ENCODE measurements around the gene EBF3.

Gene EBF3

DNA sequence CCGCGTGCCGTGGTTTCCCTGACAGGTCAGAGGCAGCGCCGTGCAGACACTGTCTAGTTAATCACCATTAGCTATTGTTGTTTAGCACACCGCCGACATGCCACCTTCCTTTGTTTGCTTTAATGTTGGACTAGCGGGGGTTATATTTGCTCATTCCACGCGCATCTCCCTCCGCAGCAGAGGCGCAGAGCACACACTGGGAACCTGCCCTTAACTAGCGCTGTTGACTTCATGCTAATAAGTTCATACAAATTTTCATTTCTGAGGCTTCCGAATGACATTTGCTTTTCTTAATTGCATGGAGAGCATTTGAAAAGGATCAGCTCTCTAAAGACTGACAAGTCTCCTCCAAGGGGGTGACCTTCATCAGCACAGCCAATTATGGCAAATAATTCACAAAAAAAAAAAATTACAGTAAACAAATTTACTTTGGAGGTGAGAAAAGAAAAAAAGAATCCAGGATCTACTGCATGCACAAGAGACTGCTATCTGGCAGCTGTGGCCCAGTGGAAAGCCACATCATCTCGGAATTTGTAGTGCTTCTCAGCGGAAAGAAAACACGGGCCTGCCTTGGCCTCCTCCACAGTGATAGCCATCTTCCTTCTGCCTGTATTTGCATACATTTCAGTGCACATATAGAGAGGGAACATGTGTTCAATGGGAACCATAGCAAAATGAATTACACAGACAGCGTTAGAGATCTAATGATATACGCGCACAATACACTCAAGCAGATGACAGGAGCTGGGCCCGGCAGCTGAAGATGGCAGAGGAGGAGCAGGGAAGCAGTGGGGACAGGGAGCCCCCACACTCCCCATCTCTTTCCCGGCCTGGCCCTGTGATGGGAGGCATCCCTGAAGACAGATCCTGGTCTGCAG, 94.2 kb downstream of the EBF3 start:
- TF ChIP-seq, protein P1, sequence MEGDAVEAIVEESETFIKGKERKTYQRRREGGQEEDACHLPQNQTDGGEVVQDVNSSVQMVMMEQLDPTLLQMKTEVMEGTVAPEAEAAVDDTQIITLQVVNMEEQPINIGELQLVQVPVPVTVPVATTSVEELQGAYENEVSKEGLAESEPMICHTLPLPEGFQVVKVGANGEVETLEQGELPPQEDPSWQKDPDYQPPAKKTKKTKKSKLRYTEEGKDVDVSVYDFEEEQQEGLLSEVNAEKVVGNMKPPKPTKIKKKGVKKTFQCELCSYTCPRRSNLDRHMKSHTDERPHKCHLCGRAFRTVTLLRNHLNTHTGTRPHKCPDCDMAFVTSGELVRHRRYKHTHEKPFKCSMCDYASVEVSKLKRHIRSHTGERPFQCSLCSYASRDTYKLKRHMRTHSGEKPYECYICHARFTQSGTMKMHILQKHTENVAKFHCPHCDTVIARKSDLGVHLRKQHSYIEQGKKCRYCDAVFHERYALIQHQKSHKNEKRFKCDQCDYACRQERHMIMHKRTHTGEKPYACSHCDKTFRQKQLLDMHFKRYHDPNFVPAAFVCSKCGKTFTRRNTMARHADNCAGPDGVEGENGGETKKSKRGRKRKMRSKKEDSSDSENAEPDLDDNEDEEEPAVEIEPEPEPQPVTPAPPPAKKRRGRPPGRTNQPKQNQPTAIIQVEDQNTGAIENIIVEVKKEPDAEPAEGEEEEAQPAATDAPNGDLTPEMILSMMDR (IDR thresholded peaks at IDR 0.05; ENCODE audit: borderline replicate concordance, insufficient read depth, low read depth, low read length) = no peak
- H3K4me3 ChIP-seq (ENCODE audit: low read depth, low read length) = no peak overlapping the region

DNA sequence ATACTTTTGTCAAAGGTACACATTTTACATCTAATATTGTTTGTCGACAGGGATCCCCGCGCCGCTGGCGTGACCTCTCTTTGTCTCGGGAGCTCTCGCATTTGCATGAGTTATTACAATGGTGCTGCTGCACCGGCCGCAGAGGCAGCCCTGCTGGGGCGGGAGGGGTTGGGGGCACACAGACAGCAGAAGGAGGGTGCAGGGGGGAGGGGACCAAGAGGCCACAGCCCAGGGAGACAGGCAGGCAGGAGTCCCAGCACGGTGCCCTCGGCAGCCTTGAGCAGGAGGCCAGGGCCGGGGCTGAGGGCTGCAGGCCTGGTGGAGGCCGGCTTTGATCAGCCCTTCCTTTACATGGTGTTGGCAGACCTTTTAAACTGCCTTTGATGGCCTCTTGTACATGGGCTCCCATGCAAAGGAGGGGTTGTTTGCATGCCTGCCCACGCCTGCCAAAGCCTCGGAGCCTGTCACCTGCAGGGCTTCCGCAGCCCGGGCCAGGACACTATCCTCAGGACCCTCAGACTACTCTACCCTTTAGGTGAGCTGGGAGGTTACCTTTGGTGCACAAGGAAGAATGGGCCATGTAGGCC, 95.5 kb downstream of the EBF3 start:
- no peak overlapping the region for H3K4me3 ChIP-seq (ENCODE audit: low read depth, low read length)
- TF ChIP-seq, protein P1 (IDR thresholded peaks at IDR 0.05; ENCODE audit: borderline replicate concordance, insufficient read depth, low read depth, low read length) = no peak

DNA sequence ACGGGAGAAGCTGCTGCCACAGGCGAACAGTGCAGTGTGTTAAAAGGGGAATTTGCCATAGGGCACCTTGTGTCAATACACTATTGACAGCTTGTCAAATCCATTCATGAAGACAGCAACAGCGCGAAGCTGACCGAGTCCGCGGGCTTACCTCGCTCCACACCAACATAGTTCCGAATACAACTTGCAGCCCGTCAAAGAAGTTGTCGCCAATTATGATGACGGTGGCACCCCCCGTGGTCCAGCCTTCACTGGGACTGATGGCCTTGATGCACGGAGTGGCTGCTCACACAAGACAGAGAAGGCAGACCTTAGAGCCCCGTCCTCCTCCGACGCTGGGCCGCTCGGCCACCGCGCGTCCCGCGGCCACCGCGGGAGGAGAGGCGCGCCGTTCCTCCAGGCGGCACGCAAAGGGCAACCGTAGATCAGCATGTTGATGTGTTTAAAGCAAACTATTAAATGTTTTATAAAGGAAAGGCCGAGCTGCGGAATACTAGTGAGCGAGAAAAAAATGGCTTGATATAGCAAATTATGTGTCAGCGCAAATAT, 96.4 kb downstream of the EBF3 start:
- no peak overlapping the region for H3K4me3 ChIP-seq (ENCODE audit: low read depth, low read length)
- TF ChIP-seq, protein P1 (IDR thresholded peaks at IDR 0.05; ENCODE audit: borderline replicate concordance, insufficient read depth, low read depth, low read length) = no peak

DNA sequence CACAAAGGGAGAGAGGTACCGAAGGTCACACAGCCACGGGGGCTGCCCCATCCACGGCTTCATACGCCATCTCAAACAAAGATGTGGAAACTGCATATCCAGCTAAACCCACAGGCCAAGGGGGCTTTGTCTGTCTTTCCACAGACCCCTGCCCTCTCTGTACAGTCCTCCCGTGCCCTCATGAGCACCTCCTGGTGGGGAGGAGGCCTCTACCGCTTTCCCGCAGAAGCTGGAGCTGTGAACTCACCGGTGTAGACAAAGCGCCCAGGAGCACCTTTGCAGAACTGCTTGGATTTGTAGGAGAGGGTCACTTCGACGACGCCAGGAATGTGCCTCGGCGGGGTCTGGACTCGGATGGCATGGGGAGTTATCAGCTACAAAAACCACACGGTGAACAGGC, 97.2 kb downstream of the EBF3 start:
- TF ChIP-seq, protein P1 (IDR thresholded peaks at IDR 0.05; ENCODE audit: borderline replicate concordance, insufficient read depth, low read depth, low read length) = no peak
- no peak overlapping the region for H3K4me3 ChIP-seq (ENCODE audit: low read depth, low read length)

DNA sequence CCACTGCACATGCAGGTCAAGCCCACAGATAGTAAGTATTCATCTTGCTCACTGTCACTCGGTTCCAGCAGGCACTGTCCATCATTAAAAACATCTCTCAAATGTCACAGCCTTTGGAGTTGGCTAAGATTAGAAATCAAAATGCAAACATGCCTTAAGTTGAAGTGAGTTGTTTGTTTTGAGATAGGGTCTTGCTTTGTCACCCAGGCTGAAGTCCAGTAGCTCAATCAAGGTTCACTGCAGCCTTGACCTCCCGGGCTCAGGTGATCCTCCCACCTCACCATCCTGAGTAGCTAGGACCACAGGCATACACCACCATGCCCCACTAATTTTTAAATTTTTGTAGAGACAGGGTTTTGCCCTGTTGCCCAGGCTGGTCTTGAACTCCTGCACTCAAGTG, 98.1 kb downstream of the EBF3 start:
- H3K4me3 ChIP-seq (ENCODE audit: low read depth, low read length) = no peak overlapping the region
- TF ChIP-seq, protein P1 (IDR thresholded peaks at IDR 0.05; ENCODE audit: borderline replicate concordance, insufficient read depth, low read depth, low read length) = no peak

DNA sequence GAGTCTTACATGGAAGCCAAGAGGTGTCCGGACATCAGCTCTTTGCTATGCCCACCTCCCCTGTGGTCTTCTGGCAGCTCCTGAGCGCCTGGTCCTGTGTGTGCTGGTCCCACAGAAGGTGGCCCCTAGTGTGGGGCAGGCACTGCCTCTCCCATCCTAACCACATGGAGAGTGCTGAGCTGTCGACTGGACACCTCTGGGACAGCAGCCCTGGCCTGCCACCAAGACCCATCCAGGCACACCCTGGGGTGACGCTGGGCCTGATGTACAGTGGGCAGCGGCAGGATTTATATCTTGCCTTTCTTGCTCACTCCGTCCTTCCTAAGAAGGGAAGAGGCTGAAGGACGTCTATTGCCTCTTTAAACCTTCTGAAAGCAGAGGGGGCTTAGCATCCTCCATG, 98.7 kb downstream of the EBF3 start:
- TF ChIP-seq, protein P1 (IDR thresholded peaks at IDR 0.05; ENCODE audit: borderline replicate concordance, insufficient read depth, low read depth, low read length) = no peak

More for the DNA sequence above, 98.7 kb downstream of the EBF3 start:
- H3K4me3 ChIP-seq (ENCODE audit: low read depth, low read length) = no peak overlapping the region

Measured in GM12875 (cell line).